Activated naive CD8-positive, alpha-beta T cell (primary cell): ENCODE data around the gene CRIM1.
"Not testable (repeated sequence)": the region's sequence is repeated elsewhere in the genome, so short reads cannot be mapped to it uniquely, and the experiment has no call there.

Source experiments
- H3K27ac Mint-ChIP-seq: one replicate; pipeline ENCODE4 v1.8.0; 2021; ENCODE audit warnings: mixed read lengths
- H3K27me3 Mint-ChIP-seq: one replicate; pipeline ENCODE4 v1.8.0; 2021; ENCODE audit warnings: mixed read lengths
- H3K36me3 Mint-ChIP-seq: one replicate; pipeline ENCODE4 v1.8.0; 2021; ENCODE audit warnings: mixed read lengths
- H3K4me1 Mint-ChIP-seq: one replicate; pipeline ENCODE4 v1.8.0; 2021; ENCODE audit warnings: low read depth, mixed read lengths
- H3K4me3 Mint-ChIP-seq: one replicate; pipeline ENCODE4 v1.8.0; 2021; ENCODE audit warnings: mild to moderate bottlenecking, mixed read lengths
- H3K9me3 Mint-ChIP-seq: one replicate; pipeline ENCODE4 v1.8.0; 2021; ENCODE audit warnings: low read depth, mixed read lengths

Gene CRIM1

GRCh38 chr2:36360834-36361233 is 5.3 kb downstream of the CRIM1 start:
- Mint-ChIP-seq H3K36me3 (no peaks in the 10 kb centered on the region), H3K4me3 (no peak overlapping the region), H3K27ac (no peak overlapping the region), H3K27me3 (peaks cover 32% of the 10 kb centered on the region), H3K4me1 (peaks cover 24% of the 10 kb centered on the region), H3K9me3 (no peaks in the 10 kb centered on the region)

GRCh38 chr2:36361396-36361795 is 5.8 kb downstream of the CRIM1 start:
- H3K27ac Mint-ChIP-seq = no peak overlapping the region
- H3K27me3 Mint-ChIP-seq = peaks cover 32% of the 10 kb centered on the region
- H3K4me1 Mint-ChIP-seq = peaks cover 24% of the 10 kb centered on the region
- H3K4me3 Mint-ChIP-seq = no peak overlapping the region
- H3K9me3 Mint-ChIP-seq = no peaks in the 10 kb centered on the region
- no peaks in the 10 kb centered on the region for H3K36me3 Mint-ChIP-seq

- Mint-ChIP-seq H3K4me1 (peaks cover 19% of the 10 kb centered on the region), H3K36me3 (no peaks in the 10 kb centered on the region), H3K9me3 (no peaks in the 10 kb centered on the region), H3K27ac (no peak overlapping the region), H3K27me3 (peaks cover 32% of the 10 kb centered on the region), H3K4me3 (no peak overlapping the region)
These were observed 6.7 kb downstream of the CRIM1 start for GRCh38 chr2:36362291-36362690.

DNA sequence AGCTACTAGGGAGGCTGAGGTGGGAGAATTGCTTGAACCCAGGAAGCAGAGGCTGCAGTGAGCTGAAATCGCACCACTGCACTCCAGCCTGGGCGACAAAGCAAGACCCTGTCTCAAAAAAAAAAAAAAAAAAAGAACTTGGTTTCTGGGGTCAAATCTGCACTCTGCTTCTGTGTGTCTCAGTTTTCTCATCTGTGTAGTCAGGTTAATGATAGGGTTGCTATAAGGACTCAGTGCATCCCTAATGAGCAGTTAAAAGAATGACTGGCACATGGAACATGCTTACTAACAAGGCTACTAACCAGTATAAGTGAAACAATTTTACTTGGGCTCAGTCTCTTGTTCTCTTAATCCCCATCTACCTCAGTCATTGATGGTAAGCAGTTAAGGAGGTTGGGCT is 7.5 kb downstream of the CRIM1 start:
- peaks cover 11% of the 10 kb centered on the region for H3K4me1 Mint-ChIP-seq
- not testable (repeated sequence) for H3K4me3 Mint-ChIP-seq, H3K27ac Mint-ChIP-seq, H3K36me3 Mint-ChIP-seq, H3K9me3 Mint-ChIP-seq
- peaks cover 30% of the 10 kb centered on the region for H3K27me3 Mint-ChIP-seq

DNA sequence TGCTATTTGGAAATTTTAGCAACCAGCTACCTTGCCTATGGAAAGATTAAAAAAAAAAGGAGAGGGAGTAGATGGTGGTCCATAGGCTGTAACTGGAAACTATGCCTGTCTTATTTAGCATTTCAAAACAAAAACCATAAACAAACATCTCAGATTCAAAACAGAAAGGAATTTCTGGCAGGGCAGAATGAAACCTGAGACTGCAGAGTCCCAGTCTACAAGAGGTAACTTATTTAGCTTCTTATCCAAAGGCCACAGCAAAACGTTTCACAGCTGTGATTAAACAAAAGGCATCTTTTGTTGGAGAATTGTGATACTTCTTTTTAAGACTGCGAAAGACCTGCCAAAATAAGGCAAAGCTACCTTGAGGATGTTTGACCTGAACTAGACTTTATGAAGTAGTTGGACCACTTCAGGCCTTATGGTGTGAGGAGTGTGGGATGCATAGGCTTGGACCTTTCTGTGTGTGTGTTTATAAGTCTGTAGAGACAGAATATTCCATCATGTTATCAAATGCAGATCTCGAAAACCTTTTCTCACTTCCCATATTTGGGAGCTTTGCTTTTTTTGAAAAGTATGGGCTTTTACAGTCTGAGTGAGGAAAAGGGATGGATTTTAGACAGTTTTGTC is 11.0 kb downstream of the CRIM1 start:
- H3K9me3 Mint-ChIP-seq = no peaks in the 10 kb centered on the region
- H3K27me3 Mint-ChIP-seq = peaks cover 8% of the 10 kb centered on the region
- no peaks in the 10 kb centered on the region for H3K4me1 Mint-ChIP-seq
- no peak overlapping the region for H3K27ac Mint-ChIP-seq
- H3K36me3 Mint-ChIP-seq = no peaks in the 10 kb centered on the region
- no peak overlapping the region for H3K4me3 Mint-ChIP-seq

- Mint-ChIP-seq H3K4me1 (peaks cover under 1% of the 10 kb centered on the region), H3K27me3 (peaks cover 8% of the 10 kb centered on the region), H3K36me3 (no peaks in the 10 kb centered on the region), H3K4me3 (no peak overlapping the region), H3K9me3 (no peaks in the 10 kb centered on the region), H3K27ac (no peak overlapping the region)
These were observed 11.9 kb downstream of the CRIM1 start for GRCh38 chr2:36367486-36367885.

DNA sequence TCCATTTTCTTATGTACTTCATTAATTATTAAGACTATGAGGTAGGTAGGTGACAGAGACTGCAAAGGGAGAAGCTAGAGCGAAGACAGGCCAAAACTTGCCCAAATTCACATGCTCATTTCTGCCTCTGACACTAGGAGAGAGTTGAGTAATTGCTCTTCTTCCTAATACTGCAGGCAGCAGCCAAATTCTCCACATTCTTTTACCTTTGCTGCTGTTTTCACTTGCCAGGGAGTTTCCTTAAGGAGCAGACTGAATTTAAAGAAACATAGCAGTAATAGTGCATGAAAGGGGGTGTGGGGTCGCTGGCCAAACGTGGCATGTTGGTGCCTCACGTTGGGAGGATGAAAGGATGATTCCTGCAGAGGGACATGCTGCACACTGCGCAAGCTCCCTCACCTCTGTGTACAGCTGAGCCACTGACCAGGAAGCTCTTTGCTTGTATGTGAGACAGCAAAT is 12.3 kb downstream of the CRIM1 start:
- no peaks in the 10 kb centered on the region for H3K9me3 Mint-ChIP-seq
- peaks cover 8% of the 10 kb centered on the region for H3K27me3 Mint-ChIP-seq
- no peak overlapping the region for H3K27ac Mint-ChIP-seq
- H3K4me3 Mint-ChIP-seq = no peak overlapping the region
- H3K36me3 Mint-ChIP-seq = no peaks in the 10 kb centered on the region
- peaks cover 3% of the 10 kb centered on the region for H3K4me1 Mint-ChIP-seq

GRCh38 chr2:36368438-36368837 is 12.9 kb downstream of the CRIM1 start:
- Mint-ChIP-seq H3K9me3 (no peaks in the 10 kb centered on the region), H3K4me3 (no peak overlapping the region), H3K36me3 (no peaks in the 10 kb centered on the region), H3K4me1 (peaks cover 7% of the 10 kb centered on the region), H3K27ac (no peak overlapping the region), H3K27me3 (peaks cover 8% of the 10 kb centered on the region)

GRCh38 chr2:36369163-36369562 is 13.6 kb downstream of the CRIM1 start:
- Mint-ChIP-seq H3K27me3 (peaks cover 5% of the 10 kb centered on the region), H3K36me3 (no peaks in the 10 kb centered on the region), H3K4me3 (no peak overlapping the region), H3K4me1 (peaks cover 7% of the 10 kb centered on the region), H3K9me3 (no peaks in the 10 kb centered on the region), H3K27ac (no peak overlapping the region)

DNA sequence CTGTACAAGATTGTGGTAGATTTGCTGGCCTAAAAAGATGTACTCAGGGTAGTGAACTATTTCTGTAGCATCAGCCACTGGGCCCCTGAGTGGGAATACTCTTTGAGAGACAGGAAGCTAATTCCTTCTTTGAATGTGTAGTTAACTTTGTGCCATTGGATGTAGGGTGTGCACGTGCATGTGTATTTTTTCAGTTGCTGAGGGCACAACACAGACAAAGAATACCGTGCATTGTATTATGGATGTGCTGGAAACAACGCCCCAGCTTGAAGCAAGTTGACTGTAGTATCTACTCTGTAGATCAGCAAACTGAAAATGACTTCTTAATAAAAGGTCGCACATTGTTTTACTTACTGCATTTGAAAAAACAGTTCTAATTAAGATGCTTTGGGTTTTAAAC is 14.1 kb downstream of the CRIM1 start:
- H3K27me3 Mint-ChIP-seq = peaks cover 4% of the 10 kb centered on the region
- no peaks in the 10 kb centered on the region for H3K36me3 Mint-ChIP-seq

GRCh38 chr2:36370281-36370680 is 14.7 kb downstream of the CRIM1 start:
- H3K9me3 Mint-ChIP-seq = no peaks in the 10 kb centered on the region
- peaks cover 7% of the 10 kb centered on the region for H3K4me1 Mint-ChIP-seq
- no peak overlapping the region for H3K4me3 Mint-ChIP-seq
- H3K27ac Mint-ChIP-seq = no peak overlapping the region
- peaks cover 3% of the 10 kb centered on the region for H3K27me3 Mint-ChIP-seq
- H3K36me3 Mint-ChIP-seq = no peaks in the 10 kb centered on the region

More for the DNA sequence above, 14.1 kb downstream of the CRIM1 start:
- Mint-ChIP-seq H3K4me1 (peaks cover 7% of the 10 kb centered on the region), H3K9me3 (no peaks in the 10 kb centered on the region), H3K27ac (no peak overlapping the region), H3K4me3 (no peak overlapping the region)

- Mint-ChIP-seq H3K27me3 (peaks cover 1% of the 10 kb centered on the region), H3K36me3 (no peaks in the 10 kb centered on the region), H3K9me3 (no peaks in the 10 kb centered on the region), H3K27ac (no peak overlapping the region), H3K4me3 (no peak overlapping the region), H3K4me1 (peaks cover 7% of the 10 kb centered on the region)
These were observed 15.7 kb downstream of the CRIM1 start for GRCh38 chr2:36371070-36371874.

GRCh38 chr2:36371928-36372391 is 16.4 kb downstream of the CRIM1 start:
- Mint-ChIP-seq H3K36me3 (no peaks in the 10 kb centered on the region), H3K4me1 (peaks cover 7% of the 10 kb centered on the region), H3K9me3 (no peaks in the 10 kb centered on the region), H3K27me3 (peaks cover 1% of the 10 kb centered on the region), H3K27ac (no peak overlapping the region), H3K4me3 (no peak overlapping the region)

GRCh38 chr2:36373149-36373926 is 17.8 kb downstream of the CRIM1 start:
- H3K4me1 Mint-ChIP-seq = peaks cover 7% of the 10 kb centered on the region
- H3K36me3 Mint-ChIP-seq = no peaks in the 10 kb centered on the region
- no peaks in the 10 kb centered on the region for H3K27me3 Mint-ChIP-seq
- no peaks in the 10 kb centered on the region for H3K9me3 Mint-ChIP-seq
- H3K27ac Mint-ChIP-seq = no peak overlapping the region
- H3K4me3 Mint-ChIP-seq = no peak overlapping the region

DNA sequence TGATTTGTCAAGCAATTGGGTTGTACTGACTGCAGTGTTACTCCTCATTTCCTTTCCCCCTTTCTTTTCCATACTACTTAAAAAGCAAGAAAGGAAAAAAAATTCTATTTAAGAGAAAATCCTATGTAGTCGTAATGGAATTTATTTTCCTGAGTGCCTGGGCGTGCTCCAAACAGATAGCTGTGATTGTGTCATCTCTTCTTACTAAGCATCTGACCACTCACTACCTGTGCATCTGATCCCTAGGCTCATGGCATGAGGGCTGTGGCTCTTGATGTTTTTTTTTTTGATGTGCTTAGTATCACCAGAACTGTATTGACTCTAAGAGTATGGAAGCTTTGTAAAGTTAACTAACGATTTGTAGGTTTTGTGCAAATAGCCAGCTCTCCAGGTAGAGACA is 19.0 kb downstream of the CRIM1 start:
- H3K4me1 Mint-ChIP-seq = peaks cover 13% of the 10 kb centered on the region
- H3K4me3 Mint-ChIP-seq = no peak overlapping the region
- no peak overlapping the region for H3K27ac Mint-ChIP-seq
- no peaks in the 10 kb centered on the region for H3K27me3 Mint-ChIP-seq
- peaks cover 4% of the 10 kb centered on the region for H3K36me3 Mint-ChIP-seq
- no peaks in the 10 kb centered on the region for H3K9me3 Mint-ChIP-seq
